NCI-H146 treated with DMSO at 0.1 percent for 48 hours (cell line): ENCODE results near the gene AQP12B.
"Not testable (repeated sequence)": the region's sequence is repeated elsewhere in the genome, so short reads cannot be mapped to it uniquely, and the experiment has no call there.

Experiments used
- DNase-seq: peaks from one replicate; lab custom pipeline; 2025; ENCODE audit not compliant: unreplicated experiment; lab: John Stamatoyannopoulos, UW

AQP12B gene, protein sequence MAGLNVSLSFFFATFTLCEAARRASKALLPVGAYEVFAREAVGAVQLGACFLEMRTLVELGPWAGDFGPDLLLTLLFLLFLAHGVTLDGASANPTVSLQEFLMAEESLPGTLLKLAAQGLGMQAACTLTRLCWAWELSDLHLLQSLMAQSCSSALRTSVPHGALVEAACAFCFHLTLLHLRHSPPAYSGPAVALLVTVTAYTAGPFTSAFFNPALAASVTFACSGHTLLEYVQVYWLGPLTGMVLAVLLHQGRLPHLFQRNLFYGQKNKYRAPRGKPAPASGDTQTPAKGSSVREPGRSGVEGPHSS

DNA sequence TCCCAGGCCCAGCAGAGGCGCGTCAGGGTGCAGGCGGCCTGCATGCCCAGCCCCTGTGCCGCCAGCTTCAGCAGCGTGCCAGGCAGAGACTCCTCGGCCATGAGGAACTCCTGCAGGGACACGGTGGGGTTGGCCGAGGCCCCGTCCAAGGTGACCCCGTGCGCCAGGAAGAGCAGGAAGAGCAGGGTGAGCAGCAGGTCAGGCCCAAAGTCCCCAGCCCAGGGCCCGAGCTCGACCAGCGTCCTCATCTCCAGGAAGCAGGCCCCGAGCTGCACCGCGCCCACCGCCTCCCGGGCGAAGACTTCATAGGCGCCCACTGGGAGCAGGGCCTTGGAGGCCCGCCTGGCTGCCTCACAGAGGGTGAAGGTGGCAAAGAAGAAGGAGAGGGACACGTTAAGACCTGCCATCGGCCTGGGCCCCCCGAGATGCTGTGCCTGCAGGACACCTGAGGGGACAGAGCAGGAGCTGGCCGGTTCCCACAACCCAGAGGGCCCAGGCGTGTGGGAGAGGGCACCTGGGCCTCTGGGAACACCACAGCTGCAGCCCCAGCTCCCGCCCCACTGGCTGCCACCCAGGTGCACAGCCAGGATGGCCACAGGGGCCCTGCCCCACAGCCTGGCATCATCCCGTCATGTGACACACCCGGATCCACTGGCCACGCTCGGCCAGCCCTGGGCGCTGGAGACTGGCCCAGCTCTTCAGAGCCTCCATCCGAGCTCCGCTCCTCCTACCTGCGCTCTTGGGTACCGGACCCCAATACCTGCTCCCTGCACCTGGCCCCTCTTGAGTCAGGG, at the start of gene AQP12B:
TSS of gene AQP12B (minus strand) at position 455 of the 794 bp plus-strand sequence. CDS start at position 407, 48 bp downstream.
- DNase-seq = not testable (repeated sequence)

DNA sequence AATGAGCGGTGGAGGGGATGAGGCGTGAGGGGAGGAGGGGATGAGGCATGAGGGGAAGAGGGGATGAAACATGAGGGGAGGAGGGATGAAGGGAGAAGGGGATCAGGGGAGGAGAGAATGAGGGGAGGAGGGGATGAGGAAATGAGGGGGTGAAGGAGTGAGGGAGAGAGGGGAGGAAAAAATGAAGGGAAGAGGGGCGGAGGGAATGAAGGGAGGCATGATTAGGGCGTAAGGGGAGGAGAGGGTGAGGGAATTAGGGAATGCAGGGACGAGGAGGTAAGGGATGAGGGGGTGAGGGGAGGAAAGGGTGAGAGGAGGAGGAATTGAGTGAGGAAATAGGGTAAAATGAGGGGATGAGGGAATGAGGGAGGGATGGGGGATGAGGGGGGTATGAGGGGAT, 49.5 kb upstream of the AQP12B start:
- no peak for DNase-seq

DNA sequence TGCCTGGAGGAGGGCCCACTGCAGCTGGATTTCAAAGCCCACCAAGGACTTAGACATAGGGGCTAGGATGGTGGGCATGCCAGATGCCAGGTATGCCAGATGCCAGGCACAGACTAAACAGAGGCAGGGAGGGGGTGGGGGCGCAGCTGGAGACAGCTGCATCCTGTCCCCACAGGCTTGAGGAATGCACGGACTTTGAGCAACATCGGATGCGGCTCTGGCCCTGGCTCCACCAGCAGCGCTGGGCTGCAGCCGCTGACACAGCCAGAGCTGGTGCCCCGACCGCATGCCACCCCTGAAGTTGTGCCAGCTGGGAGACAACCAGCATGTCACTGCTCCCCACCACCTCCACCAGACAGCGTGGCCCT, 48.5 kb upstream of the AQP12B start:
- no peak for DNase-seq

DNA sequence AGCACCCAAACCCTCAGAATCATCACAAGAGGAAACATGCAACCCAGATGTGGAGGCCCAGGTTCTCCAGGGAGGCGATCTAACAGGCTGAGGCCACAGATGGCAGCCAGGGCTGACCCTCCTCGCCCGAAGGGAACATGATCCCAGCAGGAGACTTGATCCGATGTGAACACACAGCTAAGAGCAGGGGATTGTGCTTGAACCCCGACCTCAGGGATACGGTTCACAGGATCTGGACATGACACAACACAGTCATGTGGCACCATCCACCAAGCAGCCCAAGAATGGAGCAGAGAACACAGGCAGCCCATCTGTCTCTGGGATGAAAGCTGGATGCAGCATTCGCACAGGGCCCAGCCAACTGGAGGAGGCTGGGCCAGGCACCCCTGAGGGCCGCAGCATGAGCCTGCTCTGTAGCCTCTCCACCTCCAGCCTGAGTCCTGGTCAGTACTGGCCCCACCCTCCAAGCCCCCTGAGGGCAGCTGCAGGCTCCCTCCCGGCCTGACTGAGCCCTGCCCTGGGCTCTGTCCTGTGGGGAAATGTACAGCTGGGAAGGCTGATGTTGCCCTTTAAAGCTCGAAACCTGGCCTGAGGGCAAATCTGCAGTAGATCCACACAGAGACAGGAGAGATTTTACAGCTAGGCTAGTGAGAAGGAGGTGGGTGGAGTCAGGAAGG, 48.0 kb upstream of the AQP12B start:
- DNase-seq = no peak

DNA sequence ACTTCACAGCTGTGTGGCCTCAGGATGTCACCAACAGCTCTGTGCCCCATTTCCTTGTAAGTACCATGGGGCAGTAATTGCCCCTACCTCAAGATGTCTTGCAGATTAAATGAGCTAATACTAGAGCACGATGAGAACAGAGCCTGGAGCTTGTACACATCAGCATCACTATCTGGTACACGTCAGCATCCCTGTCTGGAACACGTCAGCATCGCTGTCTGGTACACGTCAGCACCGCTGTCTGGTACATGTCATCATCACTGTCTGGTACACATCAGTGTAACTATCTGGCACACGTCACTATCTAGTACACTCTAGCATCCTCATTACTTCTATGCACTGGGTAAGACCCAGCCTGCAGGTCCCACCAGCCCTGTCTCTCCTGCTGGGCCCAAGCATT, 46.1 kb upstream of the AQP12B start:
- no peak for DNase-seq

DNA sequence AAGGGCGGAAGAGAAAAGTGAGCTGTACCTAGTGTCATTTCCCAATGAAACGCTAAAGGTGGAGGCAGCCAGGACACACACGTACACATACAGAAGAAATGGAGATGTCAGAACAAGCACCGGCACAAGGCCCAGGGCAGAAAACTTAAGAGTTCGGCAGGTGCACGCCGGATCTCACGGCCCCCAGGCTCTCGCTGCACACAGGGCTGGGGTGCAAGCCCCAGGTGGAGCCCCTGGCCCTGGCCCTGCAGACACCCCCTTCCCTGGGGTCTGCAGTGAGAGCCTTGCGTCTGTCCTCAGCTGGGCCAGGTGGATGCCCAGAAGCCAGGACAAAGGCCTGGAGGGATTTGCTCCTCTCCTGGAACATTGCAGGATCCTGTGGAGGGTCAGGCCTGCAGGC, 45.7 kb upstream of the AQP12B start:
- no peak for DNase-seq

DNA sequence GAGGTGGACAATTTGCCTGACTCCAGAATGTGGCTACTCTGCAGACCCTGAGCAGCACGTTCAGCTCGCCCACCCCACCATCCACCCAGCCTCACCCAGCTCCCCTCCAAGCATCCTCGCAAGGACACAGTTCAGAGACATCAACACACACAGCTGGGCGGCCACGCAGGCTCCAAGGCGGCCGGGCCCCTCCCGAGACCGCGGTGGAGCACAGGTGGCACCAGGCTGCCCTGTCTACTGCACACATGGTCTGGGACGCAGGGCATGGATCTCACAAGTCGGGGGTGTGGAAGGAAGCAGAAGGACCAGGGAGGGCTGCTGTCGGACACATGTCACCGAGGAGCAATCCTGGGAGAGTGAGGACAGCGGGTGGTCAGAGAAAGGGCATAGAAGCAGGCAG, 45.2 kb upstream of the AQP12B start:
- no peak for DNase-seq

DNA sequence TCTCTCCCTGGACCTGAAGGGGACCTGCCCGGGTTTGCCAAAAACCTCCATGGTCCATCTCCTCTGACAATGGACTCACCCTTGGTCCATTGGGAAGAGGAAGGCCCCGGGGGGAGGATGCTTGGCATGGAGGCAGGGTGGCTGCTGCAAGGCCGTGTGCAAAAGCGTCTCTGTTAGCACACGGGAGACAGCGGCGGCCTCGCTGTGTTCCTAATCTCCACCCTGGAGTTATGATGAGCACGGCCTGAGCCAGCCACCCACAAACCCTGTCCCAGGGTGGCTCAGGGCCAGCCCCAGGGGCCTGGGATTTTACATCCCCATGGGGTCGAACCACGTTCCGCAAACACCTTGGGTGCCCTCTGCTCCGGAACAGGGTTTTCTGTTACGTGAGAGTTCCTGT, 44.8 kb upstream of the AQP12B start:
- DNase-seq = no peak

DNA sequence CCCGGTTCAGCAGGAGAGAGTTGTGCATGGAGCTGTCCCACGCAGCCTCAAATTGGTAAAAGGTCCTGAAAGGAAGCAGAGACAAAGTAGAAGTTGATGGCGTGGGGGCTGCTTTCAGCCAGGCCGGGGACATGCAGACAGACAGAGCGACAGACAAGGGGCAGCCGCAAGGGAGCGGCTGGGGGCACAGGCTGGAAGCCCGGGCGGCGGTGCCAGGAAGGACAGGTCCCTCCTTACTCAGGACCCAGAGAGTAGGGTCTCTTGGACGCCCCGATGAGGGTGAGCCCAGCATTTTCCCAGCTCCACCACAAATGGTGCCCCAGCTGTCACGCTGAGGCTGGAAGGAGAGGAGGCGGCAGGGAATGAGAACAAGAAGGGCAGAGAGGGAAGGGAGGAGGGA, 44.2 kb upstream of the AQP12B start:
- DNase-seq = no peak

DNA sequence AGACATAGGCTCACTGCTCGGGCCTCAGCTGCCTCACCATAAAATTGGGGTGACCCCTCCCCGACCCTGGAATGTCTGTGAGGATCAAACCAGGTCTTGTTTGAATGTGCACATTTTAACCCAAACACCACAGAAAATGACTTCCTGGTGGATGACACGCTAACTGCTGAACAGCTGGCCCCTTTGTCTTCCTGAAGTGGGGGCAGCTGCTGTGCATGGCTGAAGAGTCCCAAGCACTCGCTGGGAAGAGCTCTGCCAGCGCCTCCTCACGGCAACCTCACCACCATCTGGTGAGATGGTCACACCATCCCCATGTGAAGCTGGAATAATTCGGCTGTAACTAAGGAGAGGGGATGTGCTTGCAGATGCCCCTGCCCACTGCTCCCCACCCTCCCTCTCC, 43.0 kb upstream of the AQP12B start:
- no peak for DNase-seq

DNA sequence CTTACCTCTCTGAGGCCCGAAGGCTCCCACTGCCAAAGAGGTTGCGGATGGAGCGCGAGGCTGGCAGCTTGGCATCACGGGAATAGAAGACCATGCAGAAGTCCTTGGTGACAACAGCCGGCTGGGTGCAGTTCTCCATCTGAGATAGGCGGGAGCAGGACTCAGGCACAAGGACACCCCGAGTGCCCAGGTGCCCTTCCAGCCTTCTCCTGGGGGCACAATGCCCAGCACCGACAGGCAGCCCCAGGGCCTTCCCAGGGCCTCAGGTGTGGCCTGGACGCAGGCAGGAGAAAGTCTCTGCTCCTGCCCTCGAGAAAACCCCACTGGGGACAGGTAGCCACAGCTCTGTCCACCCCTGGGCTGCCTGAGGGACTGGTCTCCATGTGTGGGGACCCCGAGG, 42.6 kb upstream of the AQP12B start:
- DNase-seq = no peak

DNA sequence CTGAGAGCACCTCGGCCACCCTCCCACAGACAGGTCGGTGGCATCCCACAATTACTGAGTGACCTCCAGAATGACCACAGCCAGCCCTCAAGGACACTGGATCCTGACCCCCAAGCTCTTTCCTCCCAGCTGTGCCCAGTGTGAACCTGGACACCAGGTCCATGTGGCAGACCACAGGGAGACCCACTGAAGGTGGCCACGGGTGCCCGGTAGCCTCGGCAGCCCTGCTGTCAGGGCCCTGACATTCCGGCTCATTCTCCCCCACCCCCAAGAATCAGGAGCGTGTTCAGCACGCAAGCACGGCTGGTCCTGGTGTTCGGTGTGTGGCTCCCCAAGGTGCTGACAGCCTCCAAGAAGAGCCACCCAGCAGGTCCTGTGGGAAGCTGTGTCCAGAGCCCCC, 41.7 kb upstream of the AQP12B start:
- no peak for DNase-seq

DNA sequence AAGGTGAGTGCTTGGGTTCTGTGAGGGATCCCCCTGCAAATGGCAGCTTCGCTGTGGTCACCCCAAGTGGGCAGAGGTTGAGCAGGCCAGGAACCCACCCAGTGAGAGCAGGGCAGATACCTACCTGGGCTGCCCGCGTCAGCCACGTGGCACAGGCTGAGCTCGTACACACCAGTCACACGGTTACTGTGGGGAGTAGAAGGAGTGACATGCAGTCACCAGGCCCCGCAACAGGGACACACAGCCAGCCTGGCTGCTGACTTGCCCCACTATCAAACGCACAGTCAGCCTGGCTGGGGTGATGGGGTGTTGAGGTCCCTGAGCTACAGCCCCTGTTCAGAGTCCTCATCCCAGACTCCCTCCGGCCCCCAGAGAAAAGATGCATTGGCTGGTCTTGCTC, 41.2 kb upstream of the AQP12B start:
- DNase-seq = no peak

DNA sequence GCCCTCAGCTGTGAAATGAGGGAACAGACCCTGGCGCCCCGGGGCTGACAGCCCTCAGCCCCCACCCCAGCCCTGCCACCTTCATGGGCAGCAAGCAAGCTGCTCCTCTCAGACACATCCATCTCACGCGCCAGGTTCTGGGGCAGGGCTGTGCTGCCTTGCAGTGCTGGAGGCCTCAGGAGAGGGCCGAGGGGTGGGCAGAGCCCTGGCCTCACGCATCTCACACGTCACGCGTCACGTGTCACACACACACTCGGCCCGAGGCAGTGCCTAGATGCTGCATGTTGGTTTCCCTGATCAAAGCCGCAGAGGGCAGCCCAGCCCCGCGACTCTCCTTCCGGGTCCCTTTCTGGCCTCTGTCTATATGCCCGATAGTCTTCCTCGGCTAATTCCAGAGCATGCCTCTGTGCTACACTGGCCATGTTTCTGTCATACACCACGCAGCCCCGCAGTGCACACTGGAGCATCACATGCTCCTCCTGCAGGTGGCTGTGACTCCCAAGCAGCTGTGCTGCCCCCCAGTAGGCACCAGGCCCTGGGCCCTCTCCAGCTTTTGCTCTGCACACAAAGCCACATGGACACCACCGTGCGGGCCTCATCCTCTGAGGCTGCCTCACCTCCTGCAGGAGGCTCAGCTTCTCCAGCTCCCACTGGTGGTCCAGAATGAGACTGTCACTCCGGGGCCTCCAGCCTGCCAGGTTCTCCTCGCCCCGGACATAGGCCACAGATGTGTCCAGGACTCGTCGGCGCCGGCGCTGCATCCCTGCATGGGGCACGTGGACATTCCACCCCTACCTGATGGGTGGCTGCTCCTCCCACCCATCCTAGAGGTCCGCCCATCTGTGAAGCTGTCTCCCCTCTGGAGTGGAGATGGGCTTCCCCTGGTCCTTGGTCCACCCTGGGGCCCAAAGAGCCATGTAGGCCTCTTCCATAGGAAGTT, 40.4 kb upstream of the AQP12B start:
- no peak for DNase-seq

DNA sequence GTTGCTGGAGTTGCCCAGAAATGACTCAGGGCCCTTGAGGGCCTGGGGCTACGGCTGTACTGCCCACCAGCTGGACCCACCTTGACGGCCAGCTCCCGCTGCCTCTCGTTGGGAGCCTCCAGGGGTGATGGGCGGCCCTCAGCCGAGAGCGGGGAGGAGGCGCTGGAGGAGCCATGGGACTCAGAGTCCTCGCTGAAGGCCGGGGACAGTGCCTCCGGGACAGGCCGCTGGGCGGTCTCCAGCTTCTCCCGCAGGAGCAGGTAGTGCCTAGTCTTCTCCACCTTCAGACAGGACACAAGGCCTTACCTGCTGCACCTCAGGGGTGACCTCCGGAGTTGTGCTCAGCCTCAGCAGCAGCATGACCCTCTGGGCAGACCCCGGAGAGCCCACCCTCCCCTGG, 39.7 kb upstream of the AQP12B start:
- no peak for DNase-seq

DNA sequence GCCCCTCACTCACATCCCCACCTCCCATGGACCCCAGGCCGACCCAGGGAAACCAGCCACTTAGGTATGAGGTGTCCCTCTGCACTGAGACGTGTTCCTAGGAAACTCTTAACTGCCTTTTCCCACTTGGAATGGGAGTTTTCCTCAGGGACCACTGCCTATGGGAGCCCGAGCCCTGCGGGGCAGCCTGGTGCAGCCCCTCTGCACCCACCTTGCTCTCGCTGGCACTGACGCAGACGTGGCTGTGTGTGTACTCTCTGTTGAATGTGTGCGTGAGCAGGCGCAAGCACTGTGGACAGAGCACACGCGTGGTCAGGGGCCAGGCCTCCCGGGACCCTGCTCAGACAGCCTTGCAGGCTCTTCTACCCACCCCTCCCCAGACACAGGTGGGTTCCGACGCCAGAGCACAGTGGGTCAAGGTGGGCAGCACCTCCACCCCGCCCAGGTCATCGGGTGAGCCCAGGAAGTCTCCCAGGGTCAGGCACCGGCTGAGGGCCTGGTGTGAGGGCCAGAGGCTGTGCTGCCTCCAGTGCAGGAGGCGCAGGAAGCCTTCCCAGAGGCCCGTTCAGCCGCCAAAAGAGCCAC, 39.0 kb upstream of the AQP12B start:
- DNase-seq = no peak

DNA sequence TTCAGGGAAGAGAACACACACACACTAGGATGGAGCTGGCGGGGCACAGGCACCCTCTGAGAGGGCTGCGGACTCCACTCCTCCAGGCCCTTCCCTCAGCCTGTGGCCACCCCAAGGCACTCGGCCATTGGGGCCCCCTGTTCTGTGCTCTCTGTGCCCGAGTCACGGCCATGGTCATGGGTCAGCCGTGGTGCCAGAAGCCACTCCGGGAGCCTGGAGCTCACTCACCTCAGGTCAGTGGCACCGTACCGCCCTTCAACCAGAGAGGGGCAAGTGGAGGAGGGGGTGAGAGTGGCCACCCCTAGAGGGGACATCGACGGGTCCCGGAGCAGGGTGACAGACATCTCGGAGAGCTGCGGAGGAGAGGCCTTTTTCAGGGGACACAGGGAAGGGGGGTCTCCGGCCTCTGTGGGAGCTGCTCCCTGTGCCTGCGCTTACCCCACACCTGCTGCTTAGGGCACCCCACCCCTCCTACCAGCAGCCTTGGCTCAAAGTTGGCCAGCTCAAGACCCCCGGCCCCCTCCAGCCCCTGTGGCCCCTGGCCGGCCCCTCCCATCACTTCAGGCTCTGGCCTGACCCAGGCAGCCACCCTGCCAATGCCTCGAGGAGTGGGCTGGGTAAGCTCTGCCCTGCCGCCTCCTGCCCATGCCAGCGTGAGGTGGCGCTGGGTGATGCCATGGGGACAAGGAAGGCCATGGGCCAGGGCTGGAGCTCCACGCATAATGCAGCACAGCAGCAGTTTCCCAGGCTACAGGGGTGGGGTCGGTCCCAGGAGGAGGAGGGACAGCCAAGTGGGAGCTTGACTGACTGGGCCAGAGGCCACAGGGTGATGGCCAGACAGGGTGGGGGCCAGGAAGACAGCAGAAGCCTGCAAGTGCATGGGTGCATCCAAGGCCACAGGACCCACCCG, 38.3 kb upstream of the AQP12B start:
- no peak for DNase-seq

DNA sequence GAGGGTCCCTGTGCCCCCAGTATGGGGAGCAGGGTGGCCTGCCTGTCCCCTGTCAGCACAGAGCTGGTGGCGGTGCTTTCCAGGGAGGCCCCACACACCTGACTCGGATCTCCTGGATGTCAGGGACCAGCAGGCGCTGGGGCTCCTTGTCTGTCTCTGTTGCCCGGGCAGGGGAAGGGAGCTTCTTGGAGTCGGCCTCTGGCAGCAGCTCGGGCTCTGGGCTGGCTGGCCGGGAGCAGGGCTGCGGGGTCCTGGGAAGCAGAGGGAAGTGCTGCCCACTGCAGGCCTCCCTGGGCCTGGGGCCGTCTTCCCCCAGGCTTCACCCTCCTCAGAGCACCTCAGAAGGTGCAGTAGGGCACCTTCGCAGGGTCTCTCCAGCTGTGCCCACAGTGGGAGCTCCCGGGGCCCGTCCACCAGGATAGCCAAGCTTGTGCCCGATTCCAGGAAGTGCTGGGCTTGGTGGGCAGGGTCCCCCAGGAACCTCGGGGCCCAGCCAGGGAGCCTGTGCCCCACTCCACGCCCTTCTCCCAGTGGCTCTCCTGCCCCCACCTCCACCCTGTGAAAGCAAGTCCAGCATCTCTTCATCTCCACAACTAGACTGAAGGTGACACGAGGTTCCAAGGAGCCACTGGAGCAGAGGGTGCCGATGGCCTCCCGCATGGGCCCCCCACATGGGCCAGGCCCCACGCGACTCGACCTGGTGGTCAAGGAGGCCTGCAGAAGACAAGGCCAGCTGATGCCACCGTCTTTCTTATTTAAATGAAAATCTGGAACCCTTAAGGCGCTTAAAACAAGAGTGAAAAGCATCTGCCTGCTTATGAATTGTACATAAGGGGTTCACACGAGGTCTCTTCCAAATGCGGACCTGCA, 37.2 kb upstream of the AQP12B start:
- DNase-seq = no peak
